Activated naive CD4-positive, alpha-beta T cell treated with anti-CD3 and anti-CD28 coated beads, Interleukin-2, amount 50 U/mL, for 24 hours (primary cell): ENCODE data around the gene RTP4.

ENCODE experiments used
- H3K27ac Mint-ChIP-seq: one replicate; pipeline ENCODE4 v1.8.0; 2021; ENCODE audit warnings: mild to moderate bottlenecking, mixed read lengths
- H3K27me3 Mint-ChIP-seq: one replicate; pipeline ENCODE4 v1.8.0; 2021; ENCODE audit warnings: mixed read lengths
- H3K36me3 Mint-ChIP-seq: one replicate; pipeline ENCODE4 v1.8.0; 2021; ENCODE audit warnings: mixed read lengths
- H3K4me1 Mint-ChIP-seq: one replicate; pipeline ENCODE4 v1.8.0; 2021; ENCODE audit warnings: mixed read lengths
- H3K4me3 Mint-ChIP-seq: one replicate; pipeline ENCODE4 v1.8.0; 2021; ENCODE audit warnings: mild to moderate bottlenecking, mixed read lengths
- H3K9me3 Mint-ChIP-seq: one replicate; pipeline ENCODE4 v1.8.0; 2021; ENCODE audit warnings: mixed read lengths

The RTP4 gene

DNA sequence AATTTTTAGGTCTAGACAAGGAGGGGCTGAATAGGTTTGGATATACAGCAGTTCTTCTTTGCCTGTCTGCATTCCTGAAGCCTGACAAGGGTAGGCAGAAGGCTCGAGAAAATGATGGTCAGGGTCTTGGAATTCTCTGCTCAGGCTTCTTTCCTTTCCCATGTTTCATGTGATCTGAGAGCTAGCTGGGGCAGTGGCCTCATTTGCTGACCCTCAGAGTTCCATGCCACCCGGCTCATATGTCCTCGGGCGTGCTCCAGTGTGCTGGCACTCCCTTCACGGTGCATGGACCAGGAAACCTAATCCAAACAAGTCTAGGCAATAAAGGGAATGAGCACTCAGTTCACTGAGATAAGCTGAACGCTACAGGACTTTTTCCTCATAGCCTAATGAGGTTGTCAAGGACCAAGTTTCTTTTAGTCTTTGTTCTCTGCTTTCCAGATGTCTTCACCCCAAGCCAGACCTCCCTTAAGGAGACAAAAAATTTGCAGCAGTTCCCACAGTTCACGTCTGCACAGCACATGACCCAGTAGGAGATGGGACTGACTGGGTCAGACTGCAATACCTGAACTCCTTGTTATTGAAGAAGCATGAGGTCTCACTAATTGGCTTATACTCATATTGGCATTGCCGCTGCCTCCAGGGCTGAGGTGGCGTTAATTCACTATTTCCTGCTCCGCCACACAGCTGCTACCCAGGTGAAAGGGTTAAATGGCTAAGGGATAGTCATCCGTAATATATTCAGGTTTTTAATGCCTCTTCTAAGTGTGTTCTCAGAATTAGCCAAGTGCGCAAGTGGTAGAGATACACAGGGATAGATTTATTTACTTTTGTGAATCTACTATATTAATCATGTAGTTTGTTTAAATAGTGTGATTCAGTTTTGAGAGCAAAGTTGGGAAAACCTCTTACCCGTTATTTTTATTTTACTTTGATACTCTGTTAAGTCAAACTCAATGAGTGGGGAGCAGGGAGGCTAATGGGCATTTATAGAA lies 15.3 kb upstream of the RTP4 start:
- peaks cover 1% of the 10 kb centered on the region for H3K36me3 Mint-ChIP-seq
- peaks cover 3% of the 10 kb centered on the region for H3K27me3 Mint-ChIP-seq
- H3K4me1 Mint-ChIP-seq: no peaks in the 10 kb centered on the region
- H3K9me3 Mint-ChIP-seq: no peaks in the 10 kb centered on the region
- no peak overlapping the region for H3K4me3 Mint-ChIP-seq
- H3K27ac Mint-ChIP-seq: no peak overlapping the region

GRCh38 chr3:187358068-187358467 lies 10.1 kb upstream of the RTP4 start:
- no peaks in the 10 kb centered on the region for H3K36me3 Mint-ChIP-seq
- H3K27ac Mint-ChIP-seq: no peak overlapping the region
- H3K27me3 Mint-ChIP-seq: no peaks in the 10 kb centered on the region
- H3K9me3 Mint-ChIP-seq: no peaks in the 10 kb centered on the region
- H3K4me1 Mint-ChIP-seq: peaks cover 4% of the 10 kb centered on the region
- no peak overlapping the region for H3K4me3 Mint-ChIP-seq

DNA sequence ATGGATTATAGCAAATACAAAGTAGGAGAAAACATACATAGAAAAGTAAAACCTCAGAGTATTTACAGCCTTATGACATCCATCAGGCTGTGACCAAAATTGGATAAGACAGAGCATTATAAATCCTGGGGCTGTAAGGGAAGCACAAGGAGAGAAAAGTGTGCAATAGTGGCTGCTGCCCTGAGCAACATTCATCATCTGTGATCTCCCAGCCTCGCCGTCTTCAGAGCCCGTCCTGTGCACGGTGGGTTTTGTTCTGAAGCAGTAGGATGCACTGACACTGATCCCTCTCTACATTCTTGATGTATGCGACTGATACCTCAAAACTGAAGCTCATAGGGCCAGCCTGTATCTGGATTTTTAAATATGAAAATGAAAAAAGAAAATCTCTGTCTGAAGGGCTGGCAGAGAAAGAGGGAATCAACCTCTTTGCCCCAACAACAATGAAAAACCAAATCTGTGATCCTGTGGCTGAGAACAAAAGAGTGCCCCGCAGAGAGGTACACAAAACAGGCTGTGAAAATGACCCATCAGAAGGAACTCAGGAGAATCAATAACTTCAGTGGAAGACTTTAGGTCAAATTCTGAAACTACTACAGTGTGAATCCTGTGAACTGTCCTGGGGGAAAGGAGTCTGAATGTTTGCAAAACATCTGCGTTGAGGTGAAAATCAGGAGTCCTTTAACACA lies 8.2 kb upstream of the RTP4 start:
- Mint-ChIP-seq H3K27ac (no peak overlapping the region), H3K27me3 (no peaks in the 10 kb centered on the region), H3K4me1 (peaks cover 4% of the 10 kb centered on the region), H3K4me3 (no peak overlapping the region), H3K9me3 (no peaks in the 10 kb centered on the region), H3K36me3 (no peaks in the 10 kb centered on the region)

- Mint-ChIP-seq H3K4me3 (no peak overlapping the region), H3K27ac (no peak overlapping the region), H3K27me3 (no peaks in the 10 kb centered on the region), H3K36me3 (no peaks in the 10 kb centered on the region), H3K4me1 (peaks cover 4% of the 10 kb centered on the region), H3K9me3 (no peaks in the 10 kb centered on the region)
Observed at GRCh38 chr3:187360596-187360995, 7.6 kb upstream of the RTP4 start.

GRCh38 chr3:187361835-187362234 lies 6.3 kb upstream of the RTP4 start:
- Mint-ChIP-seq H3K27me3 (no peaks in the 10 kb centered on the region), H3K27ac (no peak overlapping the region), H3K4me3 (no peak overlapping the region), H3K4me1 (peaks cover 4% of the 10 kb centered on the region), H3K9me3 (no peaks in the 10 kb centered on the region), H3K36me3 (no peaks in the 10 kb centered on the region)

- H3K9me3 Mint-ChIP-seq: no peaks in the 10 kb centered on the region
- H3K36me3 Mint-ChIP-seq: peaks cover 18% of the 10 kb centered on the region
- H3K4me1 Mint-ChIP-seq: peaks cover 41% of the 10 kb centered on the region
- H3K4me3 Mint-ChIP-seq: peak overlapping the region; percentile 97
- no peaks in the 10 kb centered on the region for H3K27me3 Mint-ChIP-seq
- peak overlapping the region; percentile 99 for H3K27ac Mint-ChIP-seq
Observed at GRCh38 chr3:187367561-187368103, 553 bp upstream of the RTP4 start.

GRCh38 chr3:187369089-187369447 lies 883 bp downstream of the RTP4 start:
- peak overlapping the region; percentile 97 for H3K4me3 Mint-ChIP-seq
- no peaks in the 10 kb centered on the region for H3K9me3 Mint-ChIP-seq
- H3K36me3 Mint-ChIP-seq: peaks cover 29% of the 10 kb centered on the region
- H3K4me1 Mint-ChIP-seq: peaks cover 49% of the 10 kb centered on the region
- H3K27ac Mint-ChIP-seq: peak overlapping the region; percentile 99
- no peaks in the 10 kb centered on the region for H3K27me3 Mint-ChIP-seq

DNA sequence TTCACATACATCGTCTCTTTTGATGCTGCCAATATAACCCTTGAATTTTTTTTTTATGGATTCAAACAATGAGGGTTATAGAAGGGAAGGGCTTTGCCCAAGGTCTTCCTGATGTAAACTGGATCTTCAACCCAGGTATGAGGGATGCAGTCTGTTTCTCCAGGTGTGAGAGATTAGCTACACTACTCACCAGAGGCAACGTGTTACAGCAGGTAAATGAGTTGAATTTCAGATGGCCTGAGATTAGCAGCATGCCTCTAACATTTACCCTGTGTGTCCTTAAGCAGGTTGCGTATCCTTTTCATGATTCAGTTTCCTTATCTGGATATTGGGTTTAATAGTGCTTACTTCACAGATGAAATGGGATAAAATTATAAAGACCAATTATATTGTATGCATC lies 1.9 kb downstream of the RTP4 start:
- Mint-ChIP-seq H3K4me1 (peaks cover 59% of the 10 kb centered on the region), H3K9me3 (no peaks in the 10 kb centered on the region), H3K36me3 (peaks cover 37% of the 10 kb centered on the region), H3K4me3 (peak overlapping the region; percentile 84), H3K27me3 (no peaks in the 10 kb centered on the region), H3K27ac (no peak overlapping the region)

- Mint-ChIP-seq H3K4me1 (peaks cover 74% of the 10 kb centered on the region), H3K36me3 (peaks cover 60% of the 10 kb centered on the region), H3K27ac (no peak overlapping the region), H3K27me3 (no peaks in the 10 kb centered on the region), H3K4me3 (no peak overlapping the region), H3K9me3 (no peaks in the 10 kb centered on the region)
Observed at GRCh38 chr3:187375581-187375980, 7.4 kb downstream of the RTP4 start.

DNA sequence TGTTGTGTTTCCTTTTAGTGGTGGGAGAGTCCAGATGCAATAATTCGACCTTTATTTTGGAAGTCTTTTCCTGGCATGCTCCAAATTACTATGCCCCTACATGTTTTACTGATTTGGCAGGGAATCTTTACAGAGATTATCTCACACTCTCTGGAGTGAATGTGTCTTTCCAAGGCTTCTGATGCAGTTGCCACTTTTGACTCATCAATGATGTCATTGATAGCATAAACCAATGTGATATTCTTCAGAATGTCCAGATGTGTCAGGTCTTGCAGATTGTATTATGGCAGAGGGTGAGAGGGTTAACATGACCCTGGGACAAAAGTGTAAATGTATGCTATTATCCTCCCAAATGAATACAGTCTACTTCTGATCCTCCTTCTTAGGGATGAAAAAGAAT lies 9.7 kb downstream of the RTP4 start:
- no peaks in the 10 kb centered on the region for H3K27me3 Mint-ChIP-seq
- H3K9me3 Mint-ChIP-seq: no peaks in the 10 kb centered on the region
- no peak overlapping the region for H3K4me3 Mint-ChIP-seq
- H3K4me1 Mint-ChIP-seq: peaks cover 55% of the 10 kb centered on the region
- peaks cover 56% of the 10 kb centered on the region for H3K36me3 Mint-ChIP-seq
- no peak overlapping the region for H3K27ac Mint-ChIP-seq

DNA sequence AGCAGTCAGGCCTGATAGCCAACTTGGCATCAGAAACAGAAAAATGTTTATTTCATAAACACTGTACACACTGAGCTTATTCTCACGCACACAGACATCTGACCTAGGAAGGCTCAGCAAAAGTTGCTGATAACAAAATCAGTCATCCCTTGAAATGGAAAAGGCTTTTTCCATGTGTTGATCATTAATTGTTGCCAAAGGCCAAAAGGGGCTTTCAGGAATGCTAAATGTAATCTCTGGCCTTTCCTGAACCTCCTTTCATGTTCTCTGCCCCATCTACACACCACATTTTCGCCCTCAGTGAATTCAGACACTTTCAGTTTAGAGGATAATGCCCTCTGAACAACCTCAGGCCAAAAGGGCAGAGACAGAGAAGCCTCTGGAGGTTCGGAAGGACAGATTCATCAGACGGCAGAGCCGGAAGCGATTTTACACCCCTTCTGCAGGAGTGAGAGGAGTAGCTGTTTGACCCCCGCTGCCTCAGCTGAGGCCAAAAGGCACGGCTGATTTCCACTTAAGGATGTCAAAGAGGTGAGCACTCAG lies 14.5 kb downstream of the RTP4 start:
- H3K9me3 Mint-ChIP-seq: peaks cover 22% of the 10 kb centered on the region
- H3K27ac Mint-ChIP-seq: no peak overlapping the region
- H3K36me3 Mint-ChIP-seq: peaks cover 39% of the 10 kb centered on the region
- H3K4me1 Mint-ChIP-seq: peaks cover 16% of the 10 kb centered on the region
- H3K4me3 Mint-ChIP-seq: no peak overlapping the region
- H3K27me3 Mint-ChIP-seq: no peaks in the 10 kb centered on the region

GRCh38 chr3:187383246-187383645 lies 15.1 kb downstream of the RTP4 start:
- Mint-ChIP-seq H3K36me3 (peaks cover 35% of the 10 kb centered on the region), H3K27me3 (no peaks in the 10 kb centered on the region), H3K4me1 (peaks cover 10% of the 10 kb centered on the region), H3K27ac (no peak overlapping the region), H3K9me3 (peaks cover 28% of the 10 kb centered on the region), H3K4me3 (no peak overlapping the region)

DNA sequence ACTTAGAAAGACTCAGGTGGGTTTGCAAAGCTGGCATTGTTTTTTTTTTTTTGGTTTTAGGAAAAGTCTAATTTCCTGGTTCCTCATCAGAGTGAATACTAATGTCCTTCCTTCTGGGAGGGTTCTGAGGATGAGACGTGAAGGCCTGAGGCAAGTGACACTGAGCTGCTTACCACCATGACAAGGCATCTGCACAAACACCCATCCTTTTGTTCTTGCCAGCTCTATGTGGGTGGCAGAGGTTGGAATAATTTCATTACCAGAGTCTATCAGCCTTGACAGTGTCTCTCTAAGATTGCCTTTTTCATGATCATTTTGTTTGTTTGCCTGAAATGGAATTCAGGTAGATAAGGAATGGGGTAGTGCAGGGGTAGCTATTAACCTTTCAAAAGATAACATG lies 17.1 kb downstream of the RTP4 start:
- Mint-ChIP-seq H3K4me3 (no peak overlapping the region), H3K27me3 (no peaks in the 10 kb centered on the region), H3K27ac (no peak overlapping the region), H3K9me3 (peaks cover 28% of the 10 kb centered on the region), H3K36me3 (peaks cover 30% of the 10 kb centered on the region), H3K4me1 (peaks cover under 1% of the 10 kb centered on the region)

DNA sequence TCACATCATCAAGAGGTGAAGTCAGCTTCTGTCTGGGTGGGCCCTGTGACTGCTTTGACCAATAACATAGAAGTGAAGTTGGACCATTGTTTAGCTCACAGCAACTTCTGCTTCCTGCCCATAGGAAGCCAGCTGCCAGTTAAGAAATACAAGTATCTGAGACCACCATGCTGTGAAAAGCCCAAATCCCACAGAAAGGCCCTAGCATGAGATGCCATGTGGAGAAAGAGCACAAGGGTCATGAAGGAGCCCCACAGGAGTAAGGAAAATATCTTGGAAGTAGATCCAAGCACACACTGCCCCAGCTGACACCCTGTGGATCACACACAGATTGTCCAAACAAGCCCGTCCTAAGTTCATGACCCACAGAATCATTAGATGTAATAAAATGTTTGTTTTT lies 28.5 kb downstream of the RTP4 start:
- Mint-ChIP-seq H3K27me3 (peaks cover 14% of the 10 kb centered on the region), H3K4me1 (no peaks in the 10 kb centered on the region), H3K27ac (no peak overlapping the region), H3K36me3 (peaks cover 2% of the 10 kb centered on the region), H3K9me3 (no peaks in the 10 kb centered on the region), H3K4me3 (no peak overlapping the region)

GRCh38 chr3:187398955-187399354 lies 30.8 kb downstream of the RTP4 start:
- no peaks in the 10 kb centered on the region for H3K9me3 Mint-ChIP-seq
- peaks cover 13% of the 10 kb centered on the region for H3K27me3 Mint-ChIP-seq
- H3K27ac Mint-ChIP-seq: no peak overlapping the region
- no peak overlapping the region for H3K4me3 Mint-ChIP-seq
- no peaks in the 10 kb centered on the region for H3K4me1 Mint-ChIP-seq
- peaks cover 2% of the 10 kb centered on the region for H3K36me3 Mint-ChIP-seq

- Mint-ChIP-seq H3K36me3 (peaks cover 1% of the 10 kb centered on the region), H3K4me3 (no peak overlapping the region), H3K9me3 (no peaks in the 10 kb centered on the region), H3K4me1 (no peaks in the 10 kb centered on the region), H3K27ac (no peak overlapping the region), H3K27me3 (peaks cover 13% of the 10 kb centered on the region)
Observed at GRCh38 chr3:187400756-187401155, 32.6 kb downstream of the RTP4 start.
